Sigmoid colon (tissue), 4 donors: Measurements from ENCODE around the gene GRIK1.

Source experiments
- POLR2A ChIP-seq, 2 donors: fragments of 450-650 bp; IDR thresholded peaks; one replicate each; pipeline ENCODE4 v1.6.1; 2016; ENCODE audit warnings: antibody characterized with exemption in 2 of 2, mild to moderate bottlenecking in 2 of 2, moderate library complexity in 2 of 2
- POLR2AphosphoS5 ChIP-seq, 4 donors: sonication (generic); formaldehyde crosslinking; IDR thresholded peaks; one replicate each; pipeline ENCODE4 v1.6.1; 2017; ENCODE audit warnings: antibody characterized with exemption in 4 of 4
- TF ChIP-seq, protein P1 (sequence below), 4 experiments: fragments of 450-650 bp in 3 of 4; fragments of 200-600 bp in 1 of 4; IDR thresholded peaks; one replicate each; pipeline ENCODE4 v1.5.1; 2016 to 2019; ENCODE audit warnings: antibody characterized with exemption in 4 of 4, mild to moderate bottlenecking in 3 of 4, moderate library complexity in 2 of 4

GRCh38 chr21:29669416-29669815 is 270.4 kb downstream of the GRIK1 start:
- TF ChIP-seq POLR2AphosphoS5 (IDR thresholded peaks at IDR 0.05) (no peak), POLR2A (IDR thresholded peaks at IDR 0.05) (no peak)
- TF ChIP-seq, protein P1, sequence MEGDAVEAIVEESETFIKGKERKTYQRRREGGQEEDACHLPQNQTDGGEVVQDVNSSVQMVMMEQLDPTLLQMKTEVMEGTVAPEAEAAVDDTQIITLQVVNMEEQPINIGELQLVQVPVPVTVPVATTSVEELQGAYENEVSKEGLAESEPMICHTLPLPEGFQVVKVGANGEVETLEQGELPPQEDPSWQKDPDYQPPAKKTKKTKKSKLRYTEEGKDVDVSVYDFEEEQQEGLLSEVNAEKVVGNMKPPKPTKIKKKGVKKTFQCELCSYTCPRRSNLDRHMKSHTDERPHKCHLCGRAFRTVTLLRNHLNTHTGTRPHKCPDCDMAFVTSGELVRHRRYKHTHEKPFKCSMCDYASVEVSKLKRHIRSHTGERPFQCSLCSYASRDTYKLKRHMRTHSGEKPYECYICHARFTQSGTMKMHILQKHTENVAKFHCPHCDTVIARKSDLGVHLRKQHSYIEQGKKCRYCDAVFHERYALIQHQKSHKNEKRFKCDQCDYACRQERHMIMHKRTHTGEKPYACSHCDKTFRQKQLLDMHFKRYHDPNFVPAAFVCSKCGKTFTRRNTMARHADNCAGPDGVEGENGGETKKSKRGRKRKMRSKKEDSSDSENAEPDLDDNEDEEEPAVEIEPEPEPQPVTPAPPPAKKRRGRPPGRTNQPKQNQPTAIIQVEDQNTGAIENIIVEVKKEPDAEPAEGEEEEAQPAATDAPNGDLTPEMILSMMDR (IDR thresholded peaks at IDR 0.05): no peak
